Activated naive CD4-positive, alpha-beta T cell treated with anti-CD3 and anti-CD28 coated beads, Interleukin-2, amount 10 ng/mL, durations not matched to agents 7 days and 5 days (primary cell): ENCODE data around the gene DPF3.
"Not testable (repeated sequence)": the region's sequence is repeated elsewhere in the genome, so short reads cannot be mapped to it uniquely, and the experiment has no call there.

Experiments used
- CTCF ChIA-PET: fragments of 350-600 bp; sonication (Branson Sonifier 250); formaldehyde crosslinking; loops from one replicate; lab custom pipeline; 2021; ENCODE audit warnings: antibody characterized with exemption; lab: Charles Lee
- DNase-seq: peaks from one replicate; pipeline ENCODE4 v3.0.0-alpha.2; 2020
- H3K27ac Mint-ChIP-seq: one replicate; pipeline ENCODE4 v1.8.0; 2021; ENCODE audit warnings: mild to moderate bottlenecking, moderate library complexity, mixed read lengths
- H3K27me3 Mint-ChIP-seq: one replicate; pipeline ENCODE4 v1.8.0; 2021; ENCODE audit warnings: mild to moderate bottlenecking, mixed read lengths
- H3K36me3 Mint-ChIP-seq: one replicate; pipeline ENCODE4 v1.8.0; 2021; ENCODE audit warnings: mixed read lengths
- H3K4me1 Mint-ChIP-seq: one replicate; pipeline ENCODE4 v1.8.0; 2021; ENCODE audit warnings: mixed read lengths
- H3K4me3 Mint-ChIP-seq: one replicate; pipeline ENCODE4 v1.8.0; 2021; ENCODE audit warnings: mild to moderate bottlenecking, moderate library complexity, mixed read lengths
- H3K9me3 Mint-ChIP-seq: one replicate; pipeline ENCODE4 v1.8.0; 2021; ENCODE audit warnings: mixed read lengths

The DPF3 gene

GRCh38 chr14:72763892-72764291 is 130.0 kb downstream of the DPF3 start:
- H3K9me3 Mint-ChIP-seq, result peaks cover 32% of the 10 kb centered on the region
- no peak overlapping the region for H3K27ac Mint-ChIP-seq
- peaks cover 4% of the 10 kb centered on the region for H3K27me3 Mint-ChIP-seq
- H3K4me3 Mint-ChIP-seq, result no peak overlapping the region
- no peak for DNase-seq
- H3K4me1 Mint-ChIP-seq, result no peaks in the 10 kb centered on the region
- peaks cover 25% of the 10 kb centered on the region for H3K36me3 Mint-ChIP-seq
- CTCF ChIA-PET, result no interaction called here

DNA sequence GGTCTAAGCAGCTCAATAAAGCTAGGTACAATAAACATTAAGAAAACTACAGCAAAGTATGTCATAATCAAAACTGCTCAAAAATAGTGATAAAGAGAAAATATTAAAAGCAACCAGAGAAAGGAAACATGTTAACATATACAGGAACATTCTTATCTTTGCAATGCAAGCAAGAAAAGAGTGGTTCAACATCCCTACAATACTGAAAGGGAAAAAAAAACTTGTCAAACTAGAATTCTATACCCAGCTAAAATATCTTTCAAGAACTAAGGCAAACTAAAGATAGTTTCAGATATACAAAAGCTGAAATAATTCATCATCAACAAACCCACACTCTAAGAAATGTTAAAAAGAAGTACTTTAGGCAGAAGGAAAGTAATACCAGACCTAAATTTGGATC is 134.2 kb downstream of the DPF3 start:
- Mint-ChIP-seq H3K27me3 (peaks cover 24% of the 10 kb centered on the region), H3K4me1 (no peaks in the 10 kb centered on the region), H3K36me3 (peaks cover 8% of the 10 kb centered on the region), H3K27ac (no peak overlapping the region), H3K4me3 (no peak overlapping the region), H3K9me3 (peaks cover 35% of the 10 kb centered on the region)
- DNase-seq, result no peak
- CTCF ChIA-PET, result no interaction called here

DNA sequence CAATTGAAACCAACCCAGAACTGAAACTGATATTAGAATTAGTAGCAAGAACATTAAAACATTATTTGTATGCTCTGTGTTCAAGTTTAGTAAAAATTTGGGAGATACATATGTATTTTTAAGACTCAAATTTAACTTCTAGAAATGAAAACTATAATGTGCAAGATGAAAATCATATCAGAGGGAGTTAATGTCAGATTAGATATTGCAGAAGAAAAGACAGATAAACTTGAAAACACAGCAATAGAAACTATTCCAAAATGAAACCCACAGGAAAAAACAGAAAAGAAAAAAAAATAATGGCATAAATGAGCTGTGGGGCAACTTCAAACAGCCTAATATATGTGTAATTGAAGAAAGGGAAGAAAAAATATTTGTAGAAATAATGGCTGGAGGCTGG is 134.9 kb downstream of the DPF3 start:
- CTCF ChIA-PET, result no interaction called here
- Mint-ChIP-seq H3K27ac (no peak overlapping the region), H3K36me3 (peaks cover 8% of the 10 kb centered on the region), H3K27me3 (peaks cover 24% of the 10 kb centered on the region), H3K4me1 (no peaks in the 10 kb centered on the region), H3K9me3 (peaks cover 35% of the 10 kb centered on the region), H3K4me3 (no peak overlapping the region)
- DNase-seq, result no peak

GRCh38 chr14:72758420-72758819 is 135.5 kb downstream of the DPF3 start:
- peaks cover 24% of the 10 kb centered on the region for H3K27me3 Mint-ChIP-seq
- H3K4me1 Mint-ChIP-seq, result no peaks in the 10 kb centered on the region
- DNase-seq, result no peak
- H3K4me3 Mint-ChIP-seq, result no peak overlapping the region
- peaks cover 35% of the 10 kb centered on the region for H3K9me3 Mint-ChIP-seq
- no peak overlapping the region for H3K27ac Mint-ChIP-seq
- peaks cover 8% of the 10 kb centered on the region for H3K36me3 Mint-ChIP-seq
- CTCF ChIA-PET, result no interaction called here

- H3K27ac Mint-ChIP-seq, result no peak overlapping the region
- H3K4me3 Mint-ChIP-seq, result no peak overlapping the region
- H3K27me3 Mint-ChIP-seq, result peaks cover 24% of the 10 kb centered on the region
- H3K36me3 Mint-ChIP-seq, result peaks cover 13% of the 10 kb centered on the region
- peaks cover 35% of the 10 kb centered on the region for H3K9me3 Mint-ChIP-seq
- DNase-seq, result no peak
- CTCF ChIA-PET, result no interaction called here
- H3K4me1 Mint-ChIP-seq, result no peaks in the 10 kb centered on the region
Observed at GRCh38 chr14:72756967-72757366, 136.9 kb downstream of the DPF3 start.

GRCh38 chr14:72755766-72756165 is 138.1 kb downstream of the DPF3 start:
- peaks cover 26% of the 10 kb centered on the region for H3K27me3 Mint-ChIP-seq
- CTCF ChIA-PET, result no interaction called here
- DNase-seq, result no peak
- H3K27ac Mint-ChIP-seq, result no peak overlapping the region
- H3K9me3 Mint-ChIP-seq, result peaks cover 35% of the 10 kb centered on the region
- H3K4me3 Mint-ChIP-seq, result no peak overlapping the region
- H3K36me3 Mint-ChIP-seq, result peaks cover 15% of the 10 kb centered on the region
- no peaks in the 10 kb centered on the region for H3K4me1 Mint-ChIP-seq

GRCh38 chr14:72754949-72755348 is 139.0 kb downstream of the DPF3 start:
- Mint-ChIP-seq H3K4me1 (no peaks in the 10 kb centered on the region), H3K27me3 (peaks cover 27% of the 10 kb centered on the region)

DNA sequence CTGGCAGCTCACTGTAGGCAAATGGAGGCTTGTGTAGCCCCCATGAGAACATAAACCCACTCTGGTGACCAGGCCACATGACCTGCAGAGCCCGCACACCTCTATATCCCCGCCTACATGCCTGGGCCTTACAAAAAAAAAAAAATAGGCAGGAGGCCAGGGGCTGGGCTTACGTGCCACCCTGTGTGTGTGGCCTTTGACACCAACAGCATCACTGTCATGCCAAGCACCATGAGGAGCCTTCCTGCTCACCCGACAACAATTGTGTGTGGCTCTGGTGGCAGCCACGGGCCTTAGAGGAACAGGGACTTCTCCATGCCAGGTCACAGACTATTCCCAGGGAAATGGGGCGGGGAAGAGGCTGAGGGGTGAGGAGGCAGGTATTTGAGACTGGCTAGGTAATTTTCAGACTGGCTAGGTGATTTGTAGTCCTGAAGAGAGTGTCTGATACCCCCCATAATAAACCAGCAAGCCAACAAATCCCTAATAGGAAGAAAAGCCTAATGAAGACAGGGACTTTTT is 140.0 kb downstream of the DPF3 start:
- CTCF ChIA-PET, result no interaction called here
- Mint-ChIP-seq H3K9me3 (peaks cover 23% of the 10 kb centered on the region), H3K4me3 (no peak overlapping the region), H3K27ac (no peak overlapping the region), H3K36me3 (peaks cover 10% of the 10 kb centered on the region), H3K27me3 (peaks cover 35% of the 10 kb centered on the region), H3K4me1 (no peaks in the 10 kb centered on the region)
- DNase-seq, result no peak

More at GRCh38 chr14:72754949-72755348, 139.0 kb downstream of the DPF3 start:
- Mint-ChIP-seq H3K27ac (no peak overlapping the region), H3K9me3 (peaks cover 32% of the 10 kb centered on the region), H3K4me3 (no peak overlapping the region), H3K36me3 (peaks cover 15% of the 10 kb centered on the region)
- DNase-seq, result no peak
- CTCF ChIA-PET, result no interaction called here

DNA sequence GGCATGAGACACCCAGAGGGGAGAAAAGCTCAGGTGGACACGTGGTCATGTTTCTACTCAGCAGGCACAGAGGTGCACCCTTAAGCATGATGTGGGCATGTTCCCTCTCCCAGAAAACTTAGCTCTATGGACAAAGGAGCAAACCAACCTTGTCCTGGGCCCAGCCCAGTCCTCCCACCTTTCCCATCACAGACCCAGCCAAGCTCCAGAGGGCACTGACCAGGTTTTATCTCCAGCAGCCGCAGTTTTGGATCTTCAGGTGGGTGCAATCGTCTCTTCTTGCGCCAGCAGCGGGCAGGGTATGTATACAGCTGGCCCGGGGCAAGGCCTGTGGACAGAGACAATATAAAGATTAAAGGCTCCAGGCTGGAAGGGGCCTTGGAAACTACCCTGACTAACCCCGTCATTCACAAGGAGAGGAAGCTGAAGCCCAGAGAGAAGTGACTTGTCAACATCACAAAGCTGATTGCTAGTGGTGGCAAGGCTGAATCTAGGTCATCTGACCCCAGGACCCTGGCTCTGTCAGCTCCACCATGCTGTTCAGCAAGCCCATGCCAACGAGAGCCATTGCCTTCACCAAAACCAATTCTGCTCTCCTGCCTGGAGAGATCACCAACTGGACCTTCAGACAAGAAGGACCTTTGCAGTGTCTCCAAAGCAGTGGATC is 140.7 kb downstream of the DPF3 start:
- Mint-ChIP-seq H3K9me3 (peaks cover 16% of the 10 kb centered on the region), H3K4me1 (no peaks in the 10 kb centered on the region), H3K27ac (no peak overlapping the region), H3K4me3 (no peak overlapping the region), H3K36me3 (peaks cover 13% of the 10 kb centered on the region), H3K27me3 (peaks cover 37% of the 10 kb centered on the region)
- CTCF ChIA-PET, result no interaction called here
- DNase-seq, result no peak

- CTCF ChIA-PET, result no interaction called here
- peaks cover 19% of the 10 kb centered on the region for H3K36me3 Mint-ChIP-seq
- H3K4me3 Mint-ChIP-seq, result no peak overlapping the region
- H3K27me3 Mint-ChIP-seq, result peaks cover 35% of the 10 kb centered on the region
- peaks cover 17% of the 10 kb centered on the region for H3K9me3 Mint-ChIP-seq
- H3K4me1 Mint-ChIP-seq, result no peaks in the 10 kb centered on the region
- DNase-seq, result no peak
- no peak overlapping the region for H3K27ac Mint-ChIP-seq
Observed at GRCh38 chr14:72752034-72752412, 141.9 kb downstream of the DPF3 start.

GRCh38 chr14:72751276-72752033 is 142.4 kb downstream of the DPF3 start:
- H3K4me1 Mint-ChIP-seq, result no peaks in the 10 kb centered on the region
- no peak for DNase-seq
- H3K27ac Mint-ChIP-seq, result no peak overlapping the region
- no peak overlapping the region for H3K4me3 Mint-ChIP-seq
- peaks cover 15% of the 10 kb centered on the region for H3K9me3 Mint-ChIP-seq
- CTCF ChIA-PET, result no interaction called here
- peaks cover 31% of the 10 kb centered on the region for H3K27me3 Mint-ChIP-seq
- peaks cover 19% of the 10 kb centered on the region for H3K36me3 Mint-ChIP-seq

DNA sequence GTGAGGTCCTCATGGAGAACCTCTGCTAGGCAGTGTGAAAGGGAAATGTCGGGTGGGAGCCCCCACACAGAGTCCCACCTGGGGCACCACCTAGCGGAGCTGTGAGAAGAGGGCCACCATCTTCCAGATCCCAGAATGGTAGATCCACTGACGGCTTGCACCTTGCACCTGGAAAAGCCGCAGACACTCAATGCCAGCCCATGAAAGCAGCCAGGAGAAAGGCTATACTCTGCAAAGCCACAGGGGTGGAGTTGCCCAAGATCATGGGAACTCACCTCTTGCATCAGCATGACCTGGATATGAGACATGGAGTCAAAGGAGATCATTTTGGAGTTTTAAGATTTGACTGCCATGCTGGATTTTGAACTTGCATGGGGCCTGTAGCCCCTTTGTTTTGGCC is 145.0 kb downstream of the DPF3 start:
- H3K4me3 Mint-ChIP-seq, H3K9me3 Mint-ChIP-seq, CTCF ChIA-PET, H3K4me1 Mint-ChIP-seq, DNase-seq, H3K27ac Mint-ChIP-seq: not testable (repeated sequence)
- Mint-ChIP-seq H3K27me3 (peaks cover 16% of the 10 kb centered on the region), H3K36me3 (peaks cover 19% of the 10 kb centered on the region)

DNA sequence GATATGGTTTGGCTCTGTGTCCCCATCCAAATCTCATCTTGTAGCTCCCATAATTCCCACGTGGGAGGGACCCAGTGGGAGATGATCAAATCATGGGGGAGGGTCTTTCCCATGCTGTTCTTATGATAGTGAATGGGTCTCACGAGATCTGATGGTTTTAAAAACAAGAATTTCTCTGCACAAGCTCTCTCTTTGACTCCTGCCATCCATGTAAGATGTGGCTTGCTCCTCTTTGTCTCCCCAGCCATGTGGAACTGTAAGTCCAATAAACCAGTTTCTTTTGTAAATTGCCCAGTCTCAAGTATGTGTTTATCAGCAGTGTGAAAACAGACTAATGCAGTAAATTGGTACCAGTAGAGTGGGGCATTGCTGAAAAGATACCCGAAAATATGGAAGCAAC is 146.2 kb downstream of the DPF3 start:
- Mint-ChIP-seq H3K4me1 (no peaks in the 10 kb centered on the region), H3K4me3 (no peak overlapping the region), H3K27ac (no peak overlapping the region), H3K36me3 (peaks cover 17% of the 10 kb centered on the region), H3K9me3 (peaks cover 6% of the 10 kb centered on the region), H3K27me3 (peaks cover 16% of the 10 kb centered on the region)
- DNase-seq, result no peak
- CTCF ChIA-PET, result no interaction called here

- Mint-ChIP-seq H3K4me3 (no peak overlapping the region), H3K4me1 (no peaks in the 10 kb centered on the region), H3K27ac (no peak overlapping the region), H3K36me3 (peaks cover 11% of the 10 kb centered on the region), H3K9me3 (peaks cover 6% of the 10 kb centered on the region), H3K27me3 (peaks cover 16% of the 10 kb centered on the region)
- CTCF ChIA-PET, result no interaction called here
- DNase-seq, result no peak
Observed at GRCh38 chr14:72745991-72746980, 147.6 kb downstream of the DPF3 start.
